SK-N-SH (cell line): ENCODE data around the gene RAB1A. TPM values are rescaled to one million over a fixed set of nuclear protein-coding genes. Genes with fewer than 3 reads are reported as not detected.

Experiments
- CTCF ChIA-PET: fragments of 300-600, 350-600 bp; formaldehyde crosslinking; extraction: SDS; loops from one replicate; lab custom pipeline; 2021; lab: Yijun Ruan, JAX
- POLR2A ChIA-PET: fragments of 350-600 bp; sonication (Branson Sonifier 250); formaldehyde crosslinking; extraction: SDS; loops from one replicate; lab custom pipeline; 2020; ENCODE audit warnings: antibody characterized with exemption, inconsistent platforms; lab: Yijun Ruan, JAX
- DNase-seq: peaks from one replicate; pipeline ENCODE4 v3.0.0; 2012
- H2AFZ ChIP-seq: fragments of 200-600 bp; sonication (generic); 2 replicates; pipeline ENCODE4 v1.8.1; 2016; ENCODE audit warnings: antibody characterized with exemption, mild to moderate bottlenecking, low read depth
- H3F3A ChIP-seq: fragments of 200-600 bp; sonication (generic); replicated peaks from 2 replicates; pipeline ENCODE3; 2016; ENCODE audit warnings: antibody characterized with exemption, mild to moderate bottlenecking; ENCODE audit not compliant: insufficient read depth
- H3K27ac ChIP-seq, 2 experiments: fragments of 200-500 bp in 1 of 2; fragments of 200-600 bp in 1 of 2; sonication (Bioruptor generic) in 1 of 2; sonication (generic), shearing (Covaris generic) in 1 of 2; 2 replicates each; pipeline versions ENCODE4 v1.5.1 to v1.6.1; 2014 to 2016; ENCODE audit warnings: low read depth in 2 of 2, inconsistent platforms in 1 of 2, low read length in 1 of 2, mild to moderate bottlenecking in 1 of 2, mixed read lengths in 1 of 2
- H3K27me3 ChIP-seq: fragments of 200-600 bp; sonication (generic), shearing (Covaris generic); 2 replicates; pipeline ENCODE4 v1.6.1; 2016; ENCODE audit warnings: mixed run types; ENCODE audit not compliant: insufficient read depth
- H3K36me3 ChIP-seq, 2 experiments: fragments of 200-500 bp in 1 of 2; fragments of 200-600 bp in 1 of 2; sonication (Bioruptor generic) in 1 of 2; sonication (generic) in 1 of 2; replicated peaks in 1 of 2; 2 replicates each; pipeline versions ENCODE3 to v1.5.1; 2014 to 2016; ENCODE audit warnings: low read length in 1 of 2, mild to moderate bottlenecking in 1 of 2; ENCODE audit not compliant: insufficient read depth in 2 of 2, control insufficient read depth in 1 of 2
- H3K4me1 ChIP-seq, 2 experiments: fragments of 200-500 bp in 1 of 2; fragments of 200-600 bp in 1 of 2; sonication (Bioruptor generic) in 1 of 2; sonication (generic), shearing (Covaris generic) in 1 of 2; 2 replicates each; pipeline versions ENCODE4 v1.5.1 to v1.6.1; 2014 to 2016; ENCODE audit warnings: low read depth in 1 of 2, low read length in 1 of 2, mixed run types in 1 of 2; ENCODE audit not compliant: insufficient read depth in 2 of 2, control insufficient read depth in 1 of 2
- H3K4me2 ChIP-seq: fragments of 200-600 bp; sonication (generic), shearing (Covaris generic); 2 replicates; pipeline ENCODE4 v1.6.1; 2017; ENCODE audit warnings: mixed run types
- H3K4me3 ChIP-seq, 2 experiments: fragments of 200-500 bp in 1 of 2; fragments of 200-600 bp in 1 of 2; sonication (Bioruptor generic) in 1 of 2; sonication (generic), shearing (Covaris generic) in 1 of 2; 2 replicates each; pipeline versions ENCODE4 v1.5.1 to v1.8.1; 2014 to 2016; ENCODE audit warnings: low read depth in 2 of 2, inconsistent platforms in 1 of 2, low read length in 1 of 2, mild to moderate bottlenecking in 1 of 2, mixed read lengths in 1 of 2, moderate library complexity in 1 of 2
- H3K79me2 ChIP-seq: fragments of 200-600 bp; sonication (generic); 2 replicates; pipeline ENCODE4 v1.8.1; 2017; ENCODE audit warnings: mild to moderate bottlenecking; ENCODE audit not compliant: insufficient read depth
- H3K9ac ChIP-seq: fragments of 200-600 bp; sonication (generic); 2 replicates; pipeline ENCODE4 v1.6.1; 2017; ENCODE audit warnings: mixed run types
- H3K9me2 ChIP-seq: fragments of 200-600 bp; sonication (generic); 2 replicates; pipeline ENCODE4 v1.6.1; 2017; ENCODE audit warnings: mixed run types
- H3K9me3 ChIP-seq: fragments of 200-600 bp; sonication (generic); 2 replicates; pipeline ENCODE4 v1.6.1; 2017; ENCODE audit warnings: mixed run types, mild to moderate bottlenecking, moderate library complexity
- H4K20me1 ChIP-seq: fragments of 200-600 bp; sonication (generic); 2 replicates; pipeline ENCODE4 v1.6.1; 2017; ENCODE audit warnings: mild to moderate bottlenecking, mixed run types; ENCODE audit not compliant: insufficient read depth
- CHD2 ChIP-seq: fragments of 150-350 bp; IDR thresholded peaks from 2 replicates; pipeline ENCODE4 v1.6.1; 2018; ENCODE audit warnings: low read length; ENCODE audit not compliant: partially characterized antibody
- CTCF ChIP-seq: fragments of 200-600 bp; sonication (generic); IDR thresholded peaks from 2 replicates; pipeline ENCODE4 v1.6.1; 2017; ENCODE audit warnings: antibody characterized with exemption, mild to moderate bottlenecking, moderate library complexity
- EP300 ChIP-seq, 2 experiments: IDR thresholded peaks; 2 replicates each; pipeline versions ENCODE4 v1.4.0 to v1.6.1; 2012; ENCODE audit warnings: borderline replicate concordance in 1 of 2, low read depth in 1 of 2, low read length in 1 of 2
- EZH2phosphoT487 ChIP-seq: fragments of 200-600 bp; sonication (generic); IDR thresholded peaks from 2 replicates; pipeline ENCODE4 v1.6.1; 2017; ENCODE audit warnings: low read depth, mixed run types, mild to moderate bottlenecking, antibody characterized with exemption, moderate library complexity, borderline replicate concordance
- FOSL2 ChIP-seq: IDR thresholded peaks from 2 replicates; pipeline ENCODE4 v1.4.0; 2012; ENCODE audit warnings: low read depth, mild to moderate bottlenecking, moderate library complexity, borderline replicate concordance
- FOXM1 ChIP-seq: IDR thresholded peaks from 2 replicates; pipeline ENCODE4 v1.4.0; 2012; ENCODE audit warnings: low read depth, mild to moderate bottlenecking
- GABPA ChIP-seq: IDR thresholded peaks from 2 replicates; pipeline ENCODE4 v1.4.0; 2012; ENCODE audit warnings: low read depth, mild to moderate bottlenecking
- GATA2 ChIP-seq: sonication (generic); formaldehyde crosslinking; IDR thresholded peaks from 2 replicates; pipeline ENCODE4 v1.5.0; 2020; ENCODE audit warnings: mild to moderate bottlenecking, missing genetic modification reagents
- MAX ChIP-seq: IDR thresholded peaks from 2 replicates; pipeline ENCODE4 v1.4.0; 2012; ENCODE audit warnings: low read depth
- MEF2A ChIP-seq: IDR thresholded peaks from 2 replicates; pipeline ENCODE4 v1.4.0; 2012; ENCODE audit warnings: low read depth, borderline replicate concordance
- MXI1 ChIP-seq: IDR thresholded peaks from 2 replicates; pipeline ENCODE4 v1.6.1; 2012; ENCODE audit warnings: mild to moderate bottlenecking, low read depth, low read length, improper control_type of control experiment
- NRF1 ChIP-seq: IDR thresholded peaks from 2 replicates; pipeline ENCODE4 v1.6.1; 2012; ENCODE audit warnings: low read depth, mild to moderate bottlenecking, low read length
- PBX3 ChIP-seq: IDR thresholded peaks from 2 replicates; pipeline ENCODE4; 2012
- RCOR1 ChIP-seq: fragments of 150-350 bp; IDR thresholded peaks from 2 replicates; pipeline ENCODE4 v1.6.1; 2017; ENCODE audit warnings: antibody characterized with exemption, low read length
- RFX5 ChIP-seq: IDR thresholded peaks from 2 replicates; pipeline ENCODE4 v1.6.1; 2012; ENCODE audit warnings: mild to moderate bottlenecking, improper control_type of control experiment, low read length
- RXRA ChIP-seq: IDR thresholded peaks from 2 replicates; pipeline ENCODE4 v1.4.0; 2012; ENCODE audit warnings: low read depth, mild to moderate bottlenecking, borderline replicate concordance
- SMC3 ChIP-seq: IDR thresholded peaks from 2 replicates; pipeline ENCODE4 v1.6.1; 2012; ENCODE audit warnings: low read depth, low read length, improper control_type of control experiment
- TCF12 ChIP-seq: IDR thresholded peaks from 2 replicates; pipeline ENCODE4 v1.4.0; 2012
- USF2 ChIP-seq: fragments of 150-350 bp; IDR thresholded peaks from 2 replicates; pipeline ENCODE4 v1.6.1; 2017; ENCODE audit warnings: antibody characterized with exemption, low read length, low read depth, borderline replicate concordance
- WGBS: methylation state at CpG from one replicate; pipeline ENCODE4 v1.1.6; 2017; ENCODE audit warnings: low lambda C conversion rate; 5-methylcytosine and 5-hydroxymethylcytosine counted together
- polyA plus RNA-seq, 3 experiments: library from polyadenylated mRNA; depleted of rRNA; stranded (reverse); fragments of >200 nt; gene quantifications; 2 replicates each; pipeline ENCODE4 v1.2.3, GENCODE V29; 2012

Gene RAB1A
- polyA plus RNA-seq, 1 of the 3 experiments (the other 2 are of a cell fraction) = 113 TPM

GRCh38 chr2:65053199-65053598 lies 76.7 kb downstream of the RAB1A start:
- H3K9me2 ChIP-seq = no peaks in the 10 kb centered on the region
- H3K79me2 ChIP-seq = peaks cover 15% of the 10 kb centered on the region
- H3K36me3 ChIP-seq = no peaks in the 10 kb centered on the region
- no peak for TF ChIP-seq GATA2 (CRISPR knock-in tag)
- no peak for TF ChIP-seq PBX3
- no peak for TF ChIP-seq NRF1
- no peak for TF ChIP-seq CHD2
- TF ChIP-seq MXI1 = no peak
- no peak for TF ChIP-seq EZH2phosphoT487
- no peak for TF ChIP-seq RCOR1
- no peak for TF ChIP-seq CTCF
- no peak for TF ChIP-seq FOSL2
- no peak for TF ChIP-seq TCF12
- TF ChIP-seq RXRA = no peak
- no peaks in the 10 kb centered on the region for H3F3A ChIP-seq
- ChIA-PET POLR2A (no interaction called here), CTCF (interaction anchor here (1.9 kb wide), 2 partner anchors 13 to 135 kb away, joined by 6 read pairs; no protein-coding TSS in a partner anchor)
- H3K9me3 ChIP-seq = no peaks in the 10 kb centered on the region
- H2AFZ ChIP-seq = 0 out of 2 replicates have a peak overlapping the region, but pooled peaks have one; percentile 0
- no peak overlapping the region for H3K27ac ChIP-seq
- DNase-seq = no peak
- no peak overlapping the region for H3K4me3 ChIP-seq
- H4K20me1 ChIP-seq = no peaks in the 10 kb centered on the region; the same call in 1 of the 2 replicates
- H3K4me1 ChIP-seq = peaks cover 0 to 3% of the 10 kb centered on the region in 2 experiments; a peak in 1 of 4 replicates
- WGBS = 23% methylated on average over 1 of the region's 1 CpG
- H3K4me2 ChIP-seq = no peak overlapping the region
- H3K9ac ChIP-seq = no peak overlapping the region
- H3K27me3 ChIP-seq = no peaks in the 10 kb centered on the region

GRCh38 chr2:65050931-65051330 lies 79.0 kb downstream of the RAB1A start:
- Histone ChIP-seq H3K79me2 (no peaks in the 10 kb centered on the region), H3K4me3 (no peak overlapping the region), H3K36me3 (no peaks in the 10 kb centered on the region), H3F3A (no peaks in the 10 kb centered on the region), H3K27ac (no peak overlapping the region), H3K9me2 (no peaks in the 10 kb centered on the region), H3K9me3 (no peaks in the 10 kb centered on the region), H3K27me3 (no peaks in the 10 kb centered on the region), H2AFZ (no peak overlapping the region), H4K20me1 (no peaks in the 10 kb centered on the region), H3K4me2 (no peak overlapping the region), H3K9ac (no peak overlapping the region), H3K4me1 (peaks cover 0 to 3% of the 10 kb centered on the region in 2 experiments; a peak in 1 of 4 replicates)
- TF ChIP-seq GABPA = no peak
- TF ChIP-seq MAX = no peak
- no peak for TF ChIP-seq FOXM1
- no peak for TF ChIP-seq USF2
- TF ChIP-seq CHD2 = no peak
- no peak for TF ChIP-seq EP300 (IDR thresholded peaks at IDR 0.05; ENCODE audit: borderline replicate concordance in 1 of 2, low read depth in 1 of 2, low read length in 1 of 2)
- no peak for TF ChIP-seq FOSL2
- TF ChIP-seq SMC3 = no peak
- TF ChIP-seq RFX5 = no peak
- TF ChIP-seq MEF2A = no peak
- 83% methylated on average over 3 of the region's 3 CpGs for WGBS
- no peak for DNase-seq
- ChIA-PET POLR2A (interaction anchor here (0.6 kb wide), 1 partner anchor 587 kb away, joined by 4 read pairs; no protein-coding TSS in a partner anchor), CTCF (interaction anchor here (2.4 kb wide), 1 partner anchor 134 kb away, joined by 9 read pairs; no protein-coding TSS in a partner anchor)
